Choroid plexus epithelial cell (primary cell): Measurements from ENCODE around the gene HARBI1.

Source experiments
- DNase-seq: peaks from one replicate; pipeline ENCODE4 v3.0.0-alpha.2; 2010; ENCODE audit warnings: low read depth
- H3K4me3 ChIP-seq: 2 replicates; pipeline ENCODE4 v1.5.1; 2011; ENCODE audit warnings: low read depth, mild to moderate bottlenecking, control low read depth, low read length, moderate library complexity
- CTCF ChIP-seq: conservative IDR thresholded peaks from 2 replicates; pipeline ENCODE4 v1.5.1; 2011; ENCODE audit warnings: low read depth, mild to moderate bottlenecking, control low read depth, inconsistent platforms, low read length, moderate library complexity

HARBI1 gene

GRCh38 chr11:46637546-46637945, 20.5 kb upstream of the HARBI1 start:
- DNase-seq: no peak
- no peak overlapping the region for H3K4me3 ChIP-seq
- TF ChIP-seq CTCF: no peak

GRCh38 chr11:46635557-46636139, 18.6 kb upstream of the HARBI1 start:
- no peak for DNase-seq
- TF ChIP-seq CTCF: no peak
- H3K4me3 ChIP-seq: no peak overlapping the region

GRCh38 chr11:46633291-46634217, 16.5 kb upstream of the HARBI1 start:
- no peak overlapping the region for H3K4me3 ChIP-seq
- no peak for DNase-seq

GRCh38 chr11:46632502-46632901, 15.5 kb upstream of the HARBI1 start:
- no peak for DNase-seq
- no peak overlapping the region for H3K4me3 ChIP-seq
- no peak for TF ChIP-seq CTCF

More at GRCh38 chr11:46633291-46634217, 16.5 kb upstream of the HARBI1 start:
- no peak for TF ChIP-seq CTCF

GRCh38 chr11:46631676-46632075, 14.6 kb upstream of the HARBI1 start:
- no peak for TF ChIP-seq CTCF
- no peak overlapping the region for H3K4me3 ChIP-seq
- no peak for DNase-seq

GRCh38 chr11:46630237-46630636, 13.2 kb upstream of the HARBI1 start:
- DNase-seq: no peak

More at GRCh38 chr11:46630237-46630636, 13.2 kb upstream of the HARBI1 start:
- H3K4me3 ChIP-seq: no peak overlapping the region
- no peak for TF ChIP-seq CTCF
